SU-DHL-6 (cell line): ENCODE measurements around the gene IQGAP1.

Experiments used
- CTCF ChIP-seq: fragments of 200-600 bp; sonication (generic); IDR thresholded peaks from one replicate; pipeline ENCODE4 v1.5.1; 2017; ENCODE audit warnings: antibody characterized with exemption, mild to moderate bottlenecking, low read length, moderate library complexity; ENCODE audit not compliant: insufficient read depth, poor library complexity, severe bottlenecking
- EZH2phosphoT487 ChIP-seq: fragments of 200-600 bp; sonication (generic), shearing (Covaris generic); conservative IDR thresholded peaks from 2 replicates; pipeline ENCODE4 v1.6.1; 2018; ENCODE audit warnings: mild to moderate bottlenecking, antibody characterized with exemption, low read length, moderate library complexity, mixed read lengths

DNA sequence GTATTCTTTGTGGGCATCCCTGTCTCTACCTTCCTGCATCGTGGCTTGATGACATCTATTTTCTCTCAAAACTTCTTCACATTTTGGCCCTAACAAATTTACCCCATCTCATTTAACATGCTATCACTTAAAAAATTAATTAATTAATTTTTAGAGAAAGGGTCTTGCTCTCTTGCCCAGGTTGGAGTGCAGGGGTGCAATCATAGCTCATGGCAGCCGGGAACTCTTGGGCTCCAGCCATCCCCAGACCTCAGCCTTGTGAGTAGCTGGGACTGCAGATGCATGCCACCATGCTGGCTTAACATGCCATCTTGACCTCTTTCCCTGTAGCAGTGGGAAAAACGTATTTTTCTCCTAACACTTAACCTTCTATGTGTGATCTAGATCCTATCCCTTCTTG is 20.6 kb downstream of the IQGAP1 start:
- TF ChIP-seq CTCF (no peak), EZH2phosphoT487 (no peak)
